GM23338 (cell line): Measurements from ENCODE around the gene MED16.

Experiments
- CREB1 ChIP-seq: fragments of 250-450 bp; sonication (Bioruptor Pico); IDR thresholded peaks from 2 replicates; pipeline ENCODE4 v1.5.0; 2020; ENCODE audit warnings: low read depth, mild to moderate bottlenecking, moderate library complexity
- EZH2 ChIP-seq: fragments of 200-600 bp; sonication (generic); IDR thresholded peaks from one replicate; pipeline ENCODE4 v1.8.0; 2017; ENCODE audit warnings: antibody characterized with exemption, mild to moderate bottlenecking, low read depth; ENCODE audit not compliant: unreplicated experiment
- EZH2phosphoT487 ChIP-seq: fragments of 200-600 bp; sonication (generic); IDR thresholded peaks from one replicate; pipeline ENCODE4 v1.8.1; 2018; ENCODE audit warnings: antibody characterized with exemption; ENCODE audit not compliant: unreplicated experiment
- JUNB ChIP-seq: IDR thresholded peaks from one replicate; pipeline ENCODE4 v1.6.1; 2016; ENCODE audit warnings: antibody characterized with exemption; ENCODE audit not compliant: unreplicated experiment
- POLR2AphosphoS5 ChIP-seq: IDR thresholded peaks from 2 replicates; pipeline ENCODE4 v1.6.1; 2016; ENCODE audit warnings: antibody characterized with exemption, low read depth
- ZNF114 ChIP-seq: fragments of 250-450 bp; sonication (Bioruptor Pico); IDR thresholded peaks from 2 replicates; pipeline ENCODE4 v1.5.0; 2020; ENCODE audit warnings: mild to moderate bottlenecking, moderate library complexity
- TF ChIP-seq, protein P1 (sequence below), 2 experiments: fragments of 200-600 bp in 1 of 2; sonication (generic) in 1 of 2; conservative IDR thresholded peaks; 2 replicates each; pipeline versions ENCODE4 v1.5.1 to v1.6.1; 2016 to 2017; ENCODE audit warnings: antibody characterized with exemption in 2 of 2, low read depth in 2 of 2, mild to moderate bottlenecking in 2 of 2, moderate library complexity in 1 of 2
- TF ChIP-seq, protein P2 (sequence below): IDR thresholded peaks from 2 replicates; pipeline ENCODE4 v1.6.1; 2016; ENCODE audit warnings: antibody characterized with exemption
- TF ChIP-seq, protein P3 (sequence below): IDR thresholded peaks from one replicate; pipeline ENCODE4 v1.6.1; 2018; ENCODE audit warnings: antibody characterized with exemption; ENCODE audit not compliant: unreplicated experiment
- TF ChIP-seq, protein P4 (sequence below): fragments of 250-450 bp; sonication (Bioruptor Pico); IDR thresholded peaks from 2 replicates; pipeline ENCODE4 v1.5.0; 2020; ENCODE audit warnings: mild to moderate bottlenecking, moderate library complexity

DNA sequence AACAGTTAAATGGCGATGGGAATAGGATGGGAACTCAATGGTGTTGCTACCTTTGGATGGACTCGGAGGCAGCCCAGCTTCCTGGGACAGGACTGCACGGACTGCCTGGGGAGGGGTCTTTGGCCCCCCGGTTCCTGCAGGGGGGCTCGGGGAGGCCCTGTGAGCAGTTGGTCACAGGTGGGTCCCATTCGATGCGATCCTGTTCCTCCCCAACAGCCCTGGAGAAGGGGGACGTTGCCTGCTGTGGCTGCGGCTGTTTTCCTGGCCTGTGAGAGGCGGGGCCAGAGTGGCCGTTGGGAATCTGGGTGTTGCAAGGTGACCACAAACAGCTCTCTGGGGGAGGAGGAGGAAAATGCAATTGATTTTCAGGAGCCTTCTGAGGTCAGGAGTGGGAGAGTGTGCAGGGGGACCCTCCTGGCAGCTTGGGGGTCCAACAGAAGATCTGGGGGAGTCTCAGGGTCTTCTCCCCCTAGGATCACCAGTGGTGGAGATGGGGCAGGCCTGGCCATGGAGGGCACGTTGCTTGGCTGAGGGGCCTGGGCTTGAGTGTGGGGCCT, 69.3 kb downstream of the MED16 start:
- TF ChIP-seq, protein P1, sequence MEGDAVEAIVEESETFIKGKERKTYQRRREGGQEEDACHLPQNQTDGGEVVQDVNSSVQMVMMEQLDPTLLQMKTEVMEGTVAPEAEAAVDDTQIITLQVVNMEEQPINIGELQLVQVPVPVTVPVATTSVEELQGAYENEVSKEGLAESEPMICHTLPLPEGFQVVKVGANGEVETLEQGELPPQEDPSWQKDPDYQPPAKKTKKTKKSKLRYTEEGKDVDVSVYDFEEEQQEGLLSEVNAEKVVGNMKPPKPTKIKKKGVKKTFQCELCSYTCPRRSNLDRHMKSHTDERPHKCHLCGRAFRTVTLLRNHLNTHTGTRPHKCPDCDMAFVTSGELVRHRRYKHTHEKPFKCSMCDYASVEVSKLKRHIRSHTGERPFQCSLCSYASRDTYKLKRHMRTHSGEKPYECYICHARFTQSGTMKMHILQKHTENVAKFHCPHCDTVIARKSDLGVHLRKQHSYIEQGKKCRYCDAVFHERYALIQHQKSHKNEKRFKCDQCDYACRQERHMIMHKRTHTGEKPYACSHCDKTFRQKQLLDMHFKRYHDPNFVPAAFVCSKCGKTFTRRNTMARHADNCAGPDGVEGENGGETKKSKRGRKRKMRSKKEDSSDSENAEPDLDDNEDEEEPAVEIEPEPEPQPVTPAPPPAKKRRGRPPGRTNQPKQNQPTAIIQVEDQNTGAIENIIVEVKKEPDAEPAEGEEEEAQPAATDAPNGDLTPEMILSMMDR (conservative IDR thresholded peaks at IDR 0.05; ENCODE audit: low read depth in 2 of 2) = no peak
- TF ChIP-seq, protein P2, sequence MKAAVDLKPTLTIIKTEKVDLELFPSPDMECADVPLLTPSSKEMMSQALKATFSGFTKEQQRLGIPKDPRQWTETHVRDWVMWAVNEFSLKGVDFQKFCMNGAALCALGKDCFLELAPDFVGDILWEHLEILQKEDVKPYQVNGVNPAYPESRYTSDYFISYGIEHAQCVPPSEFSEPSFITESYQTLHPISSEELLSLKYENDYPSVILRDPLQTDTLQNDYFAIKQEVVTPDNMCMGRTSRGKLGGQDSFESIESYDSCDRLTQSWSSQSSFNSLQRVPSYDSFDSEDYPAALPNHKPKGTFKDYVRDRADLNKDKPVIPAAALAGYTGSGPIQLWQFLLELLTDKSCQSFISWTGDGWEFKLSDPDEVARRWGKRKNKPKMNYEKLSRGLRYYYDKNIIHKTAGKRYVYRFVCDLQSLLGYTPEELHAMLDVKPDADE = no peak
- TF ChIP-seq EZH2phosphoT487 = no peak
- TF ChIP-seq, protein P3, sequence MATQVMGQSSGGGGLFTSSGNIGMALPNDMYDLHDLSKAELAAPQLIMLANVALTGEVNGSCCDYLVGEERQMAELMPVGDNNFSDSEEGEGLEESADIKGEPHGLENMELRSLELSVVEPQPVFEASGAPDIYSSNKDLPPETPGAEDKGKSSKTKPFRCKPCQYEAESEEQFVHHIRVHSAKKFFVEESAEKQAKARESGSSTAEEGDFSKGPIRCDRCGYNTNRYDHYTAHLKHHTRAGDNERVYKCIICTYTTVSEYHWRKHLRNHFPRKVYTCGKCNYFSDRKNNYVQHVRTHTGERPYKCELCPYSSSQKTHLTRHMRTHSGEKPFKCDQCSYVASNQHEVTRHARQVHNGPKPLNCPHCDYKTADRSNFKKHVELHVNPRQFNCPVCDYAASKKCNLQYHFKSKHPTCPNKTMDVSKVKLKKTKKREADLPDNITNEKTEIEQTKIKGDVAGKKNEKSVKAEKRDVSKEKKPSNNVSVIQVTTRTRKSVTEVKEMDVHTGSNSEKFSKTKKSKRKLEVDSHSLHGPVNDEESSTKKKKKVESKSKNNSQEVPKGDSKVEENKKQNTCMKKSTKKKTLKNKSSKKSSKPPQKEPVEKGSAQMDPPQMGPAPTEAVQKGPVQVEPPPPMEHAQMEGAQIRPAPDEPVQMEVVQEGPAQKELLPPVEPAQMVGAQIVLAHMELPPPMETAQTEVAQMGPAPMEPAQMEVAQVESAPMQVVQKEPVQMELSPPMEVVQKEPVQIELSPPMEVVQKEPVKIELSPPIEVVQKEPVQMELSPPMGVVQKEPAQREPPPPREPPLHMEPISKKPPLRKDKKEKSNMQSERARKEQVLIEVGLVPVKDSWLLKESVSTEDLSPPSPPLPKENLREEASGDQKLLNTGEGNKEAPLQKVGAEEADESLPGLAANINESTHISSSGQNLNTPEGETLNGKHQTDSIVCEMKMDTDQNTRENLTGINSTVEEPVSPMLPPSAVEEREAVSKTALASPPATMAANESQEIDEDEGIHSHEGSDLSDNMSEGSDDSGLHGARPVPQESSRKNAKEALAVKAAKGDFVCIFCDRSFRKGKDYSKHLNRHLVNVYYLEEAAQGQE = no peak
- no peak for TF ChIP-seq ZNF114 (CRISPR knock-in tag)
- TF ChIP-seq POLR2AphosphoS5 = no peak
- TF ChIP-seq EZH2 = no peak
- TF ChIP-seq JUNB = no peak
- TF ChIP-seq CREB1 = no peak
- TF ChIP-seq, protein P4, sequence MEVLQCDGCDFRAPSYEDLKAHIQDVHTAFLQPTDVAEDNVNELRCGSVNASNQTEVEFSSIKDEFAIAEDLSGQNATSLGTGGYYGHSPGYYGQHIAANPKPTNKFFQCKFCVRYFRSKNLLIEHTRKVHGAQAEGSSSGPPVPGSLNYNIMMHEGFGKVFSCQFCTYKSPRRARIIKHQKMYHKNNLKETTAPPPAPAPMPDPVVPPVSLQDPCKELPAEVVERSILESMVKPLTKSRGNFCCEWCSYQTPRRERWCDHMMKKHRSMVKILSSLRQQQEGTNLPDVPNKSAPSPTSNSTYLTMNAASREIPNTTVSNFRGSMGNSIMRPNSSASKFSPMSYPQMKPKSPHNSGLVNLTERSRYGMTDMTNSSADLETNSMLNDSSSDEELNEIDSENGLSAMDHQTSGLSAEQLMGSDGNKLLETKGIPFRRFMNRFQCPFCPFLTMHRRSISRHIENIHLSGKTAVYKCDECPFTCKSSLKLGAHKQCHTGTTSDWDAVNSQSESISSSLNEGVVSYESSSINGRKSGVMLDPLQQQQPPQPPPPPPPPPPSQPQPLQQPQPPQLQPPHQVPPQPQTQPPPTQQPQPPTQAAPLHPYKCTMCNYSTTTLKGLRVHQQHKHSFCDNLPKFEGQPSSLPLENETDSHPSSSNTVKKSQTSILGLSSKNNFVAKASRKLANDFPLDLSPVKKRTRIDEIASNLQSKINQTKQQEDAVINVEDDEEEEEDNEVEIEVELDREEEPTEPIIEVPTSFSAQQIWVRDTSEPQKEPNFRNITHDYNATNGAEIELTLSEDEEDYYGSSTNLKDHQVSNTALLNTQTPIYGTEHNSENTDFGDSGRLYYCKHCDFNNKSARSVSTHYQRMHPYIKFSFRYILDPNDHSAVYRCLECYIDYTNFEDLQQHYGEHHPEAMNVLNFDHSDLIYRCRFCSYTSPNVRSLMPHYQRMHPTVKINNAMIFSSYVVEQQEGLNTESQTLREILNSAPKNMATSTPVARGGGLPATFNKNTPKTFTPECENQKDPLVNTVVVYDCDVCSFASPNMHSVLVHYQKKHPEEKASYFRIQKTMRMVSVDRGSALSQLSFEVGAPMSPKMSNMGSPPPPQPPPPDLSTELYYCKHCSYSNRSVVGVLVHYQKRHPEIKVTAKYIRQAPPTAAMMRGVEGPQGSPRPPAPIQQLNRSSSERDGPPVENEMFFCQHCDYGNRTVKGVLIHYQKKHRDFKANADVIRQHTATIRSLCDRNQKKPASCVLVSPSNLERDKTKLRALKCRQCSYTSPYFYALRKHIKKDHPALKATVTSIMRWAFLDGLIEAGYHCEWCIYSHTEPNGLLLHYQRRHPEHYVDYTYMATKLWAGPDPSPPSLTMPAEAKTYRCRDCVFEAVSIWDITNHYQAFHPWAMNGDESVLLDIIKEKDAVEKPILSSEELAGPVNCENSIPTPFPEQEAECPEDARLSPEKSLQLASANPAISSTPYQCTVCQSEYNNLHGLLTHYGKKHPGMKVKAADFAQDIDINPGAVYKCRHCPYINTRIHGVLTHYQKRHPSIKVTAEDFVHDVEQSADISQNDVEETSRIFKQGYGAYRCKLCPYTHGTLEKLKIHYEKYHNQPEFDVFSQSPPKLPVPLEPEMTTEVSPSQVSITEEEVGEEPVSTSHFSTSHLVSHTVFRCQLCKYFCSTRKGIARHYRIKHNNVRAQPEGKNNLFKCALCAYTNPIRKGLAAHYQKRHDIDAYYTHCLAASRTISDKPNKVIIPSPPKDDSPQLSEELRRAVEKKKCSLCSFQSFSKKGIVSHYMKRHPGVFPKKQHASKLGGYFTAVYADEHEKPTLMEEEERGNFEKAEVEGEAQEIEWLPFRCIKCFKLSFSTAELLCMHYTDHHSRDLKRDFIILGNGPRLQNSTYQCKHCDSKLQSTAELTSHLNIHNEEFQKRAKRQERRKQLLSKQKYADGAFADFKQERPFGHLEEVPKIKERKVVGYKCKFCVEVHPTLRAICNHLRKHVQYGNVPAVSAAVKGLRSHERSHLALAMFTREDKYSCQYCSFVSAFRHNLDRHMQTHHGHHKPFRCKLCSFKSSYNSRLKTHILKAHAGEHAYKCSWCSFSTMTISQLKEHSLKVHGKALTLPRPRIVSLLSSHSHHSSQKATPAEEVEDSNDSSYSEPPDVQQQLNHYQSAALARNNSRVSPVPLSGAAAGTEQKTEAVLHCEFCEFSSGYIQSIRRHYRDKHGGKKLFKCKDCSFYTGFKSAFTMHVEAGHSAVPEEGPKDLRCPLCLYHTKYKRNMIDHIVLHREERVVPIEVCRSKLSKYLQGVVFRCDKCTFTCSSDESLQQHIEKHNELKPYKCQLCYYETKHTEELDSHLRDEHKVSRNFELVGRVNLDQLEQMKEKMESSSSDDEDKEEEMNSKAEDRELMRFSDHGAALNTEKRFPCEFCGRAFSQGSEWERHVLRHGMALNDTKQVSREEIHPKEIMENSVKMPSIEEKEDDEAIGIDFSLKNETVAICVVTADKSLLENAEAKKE (CRISPR knock-in tag) = no peak
